Parathyroid adenoma (tissue), 2 donors: ENCODE results near the gene BBOX1.

ENCODE experiments used
- H2AFZ ChIP-seq: fragments of 300-600 bp; sonication (generic); one replicate; pipeline ENCODE4 v1.7.0; 2017; ENCODE audit warnings: antibody characterized with exemption, mild to moderate bottlenecking
- H3K27ac ChIP-seq: fragments of 300-600 bp; sonication (generic); one replicate; pipeline ENCODE4 v1.7.0; 2017
- H3K27me3 ChIP-seq: fragments of 300-600 bp; sonication (generic); one replicate; pipeline ENCODE4 v1.7.0; 2017; ENCODE audit warnings: low read length; ENCODE audit not compliant: control insufficient read depth, insufficient read depth
- H3K36me3 ChIP-seq: fragments of 300-600 bp; sonication (generic); one replicate; pipeline ENCODE4 v1.7.0; 2017; ENCODE audit warnings: low read length; ENCODE audit not compliant: control insufficient read depth, insufficient read depth
- H3K4me1 ChIP-seq: fragments of 300-600 bp; sonication (generic); one replicate; pipeline ENCODE4 v1.7.0; 2017; ENCODE audit warnings: control low read depth
- H3K4me2 ChIP-seq: fragments of 300-600 bp; sonication (generic); one replicate; pipeline ENCODE4 v1.7.0; 2017; ENCODE audit warnings: low read length
- H3K4me3 ChIP-seq: fragments of 300-600 bp; sonication (generic); one replicate; pipeline ENCODE4 v1.7.0; 2017; ENCODE audit warnings: low read depth, low read length
- H3K79me2 ChIP-seq: fragments of 300-600 bp; sonication (generic); one replicate; pipeline ENCODE4 v1.7.0; 2017; ENCODE audit warnings: control low read depth
- H3K9ac ChIP-seq: fragments of 300-600 bp; sonication (generic); one replicate; pipeline ENCODE4 v1.7.0; 2017; ENCODE audit warnings: mild to moderate bottlenecking
- H3K9me3 ChIP-seq: fragments of 300-600 bp; sonication (generic); one replicate; pipeline ENCODE4 v1.7.0; 2017; ENCODE audit warnings: low read length; ENCODE audit not compliant: control insufficient read depth
- TF ChIP-seq, protein P1 (sequence below): fragments of 300-600 bp; sonication (generic); IDR thresholded peaks from one replicate; pipeline ENCODE4 v1.7.0; 2017; ENCODE audit warnings: antibody characterized with exemption, mild to moderate bottlenecking
- donor health status: primary hyperparathyroidism.

The BBOX1 gene

DNA sequence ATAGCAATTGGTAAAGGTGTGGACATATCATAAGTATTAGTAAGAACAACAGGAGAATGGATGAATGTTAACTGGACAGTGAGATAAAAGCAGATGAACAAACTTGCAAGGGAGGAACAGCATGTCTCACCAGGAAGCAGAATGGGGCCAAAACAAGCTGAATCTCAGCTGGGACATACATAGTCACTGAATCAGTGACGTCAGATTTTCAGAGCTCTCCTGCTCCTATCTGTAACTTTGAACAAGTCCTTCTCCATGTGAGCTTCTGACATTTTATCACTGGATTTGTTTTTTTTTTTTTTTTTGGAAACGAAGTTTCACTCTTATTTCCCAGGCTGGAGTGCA lies 118.7 kb downstream of the BBOX1 start:
- Histone ChIP-seq H2AFZ (no peak overlapping the region), H3K36me3 (no peaks in the 10 kb centered on the region), H3K9me3 (no peaks in the 10 kb centered on the region), H3K4me3 (no peak overlapping the region), H3K27ac (no peak overlapping the region), H3K27me3 (no peaks in the 10 kb centered on the region), H3K79me2 (no peaks in the 10 kb centered on the region), H3K9ac (no peak overlapping the region), H3K4me1 (no peaks in the 10 kb centered on the region), H3K4me2 (no peak overlapping the region)
- TF ChIP-seq, protein P1, sequence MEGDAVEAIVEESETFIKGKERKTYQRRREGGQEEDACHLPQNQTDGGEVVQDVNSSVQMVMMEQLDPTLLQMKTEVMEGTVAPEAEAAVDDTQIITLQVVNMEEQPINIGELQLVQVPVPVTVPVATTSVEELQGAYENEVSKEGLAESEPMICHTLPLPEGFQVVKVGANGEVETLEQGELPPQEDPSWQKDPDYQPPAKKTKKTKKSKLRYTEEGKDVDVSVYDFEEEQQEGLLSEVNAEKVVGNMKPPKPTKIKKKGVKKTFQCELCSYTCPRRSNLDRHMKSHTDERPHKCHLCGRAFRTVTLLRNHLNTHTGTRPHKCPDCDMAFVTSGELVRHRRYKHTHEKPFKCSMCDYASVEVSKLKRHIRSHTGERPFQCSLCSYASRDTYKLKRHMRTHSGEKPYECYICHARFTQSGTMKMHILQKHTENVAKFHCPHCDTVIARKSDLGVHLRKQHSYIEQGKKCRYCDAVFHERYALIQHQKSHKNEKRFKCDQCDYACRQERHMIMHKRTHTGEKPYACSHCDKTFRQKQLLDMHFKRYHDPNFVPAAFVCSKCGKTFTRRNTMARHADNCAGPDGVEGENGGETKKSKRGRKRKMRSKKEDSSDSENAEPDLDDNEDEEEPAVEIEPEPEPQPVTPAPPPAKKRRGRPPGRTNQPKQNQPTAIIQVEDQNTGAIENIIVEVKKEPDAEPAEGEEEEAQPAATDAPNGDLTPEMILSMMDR, result no peak

DNA sequence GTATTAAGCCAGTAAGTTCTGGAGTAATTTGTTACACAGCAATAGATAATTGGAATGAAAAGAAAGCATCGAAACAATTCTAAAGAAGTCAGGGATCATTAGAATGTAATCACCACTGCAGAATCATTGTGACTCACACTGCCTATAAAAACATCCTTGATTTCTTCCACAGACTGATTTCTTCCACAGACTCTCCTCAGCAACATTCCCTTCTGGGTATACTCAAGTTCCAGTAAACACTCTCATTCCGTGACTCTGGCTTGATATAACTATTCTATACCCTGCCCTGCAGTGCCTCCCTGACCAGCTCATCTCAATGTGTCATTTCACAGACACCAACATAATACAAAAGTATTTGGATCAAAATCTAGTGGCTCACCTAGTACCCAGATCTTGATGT lies 120.5 kb downstream of the BBOX1 start:
- TF ChIP-seq, protein P1, result no peak
- no peak overlapping the region for H2AFZ ChIP-seq
- no peaks in the 10 kb centered on the region for H3K36me3 ChIP-seq
- no peak overlapping the region for H3K27ac ChIP-seq
- no peaks in the 10 kb centered on the region for H3K4me1 ChIP-seq
- no peaks in the 10 kb centered on the region for H3K9me3 ChIP-seq
- H3K4me3 ChIP-seq, result no peak overlapping the region
- H3K4me2 ChIP-seq, result no peak overlapping the region
- H3K79me2 ChIP-seq, result no peaks in the 10 kb centered on the region
- H3K9ac ChIP-seq, result no peak overlapping the region
- no peaks in the 10 kb centered on the region for H3K27me3 ChIP-seq

DNA sequence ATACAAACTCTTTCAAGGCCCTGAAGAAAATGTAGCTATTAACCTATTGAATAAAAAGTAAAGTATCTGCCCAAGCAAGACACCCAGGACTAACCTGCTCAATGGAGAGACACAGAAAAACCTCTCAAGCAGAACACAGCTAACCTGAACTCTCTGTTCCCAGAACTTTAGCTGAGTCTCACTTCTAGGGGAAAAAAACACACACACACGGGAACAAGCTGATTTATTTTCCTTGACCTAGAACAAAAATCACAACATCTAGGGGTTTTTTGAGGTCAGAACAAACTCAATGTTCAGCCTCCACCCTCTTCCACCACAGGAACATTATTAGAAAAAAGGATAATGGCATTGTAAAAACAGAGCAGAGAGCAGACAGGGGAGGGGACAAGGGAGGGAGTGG lies 121.6 kb downstream of the BBOX1 start:
- Histone ChIP-seq H3K79me2 (no peaks in the 10 kb centered on the region), H3K27me3 (no peaks in the 10 kb centered on the region), H3K4me2 (no peak overlapping the region), H2AFZ (no peak overlapping the region), H3K4me3 (no peak overlapping the region), H3K9ac (no peak overlapping the region), H3K9me3 (no peaks in the 10 kb centered on the region), H3K27ac (no peak overlapping the region), H3K36me3 (no peaks in the 10 kb centered on the region), H3K4me1 (no peaks in the 10 kb centered on the region)
- TF ChIP-seq, protein P1, result no peak

DNA sequence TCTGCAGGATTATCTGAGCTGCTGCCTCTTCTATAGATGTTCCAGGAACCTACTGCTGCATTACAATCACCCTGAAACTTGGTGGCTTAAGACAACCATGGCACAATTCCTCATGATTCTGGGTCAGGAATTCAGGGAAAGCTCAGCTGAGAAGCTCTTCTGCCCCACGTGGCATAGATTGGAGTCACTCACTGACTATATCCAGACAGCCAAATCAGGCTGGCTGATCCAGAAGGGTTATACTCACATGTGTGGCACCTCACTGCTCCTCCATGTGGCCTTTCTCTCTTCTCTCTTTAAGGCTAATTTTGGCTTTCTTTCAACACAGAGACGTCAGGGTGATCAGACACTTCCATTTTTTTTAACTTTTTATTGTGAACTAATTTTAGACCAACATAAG lies 125.5 kb downstream of the BBOX1 start:
- H3K36me3 ChIP-seq, result no peaks in the 10 kb centered on the region
- H3K79me2 ChIP-seq, result no peaks in the 10 kb centered on the region
- H2AFZ ChIP-seq, result no peak overlapping the region
- H3K4me3 ChIP-seq, result no peak overlapping the region
- no peaks in the 10 kb centered on the region for H3K4me1 ChIP-seq
- H3K27ac ChIP-seq, result no peak overlapping the region
- TF ChIP-seq, protein P1, result no peak
- no peak overlapping the region for H3K9ac ChIP-seq
- H3K27me3 ChIP-seq, result no peaks in the 10 kb centered on the region
- no peaks in the 10 kb centered on the region for H3K9me3 ChIP-seq
- no peak overlapping the region for H3K4me2 ChIP-seq

DNA sequence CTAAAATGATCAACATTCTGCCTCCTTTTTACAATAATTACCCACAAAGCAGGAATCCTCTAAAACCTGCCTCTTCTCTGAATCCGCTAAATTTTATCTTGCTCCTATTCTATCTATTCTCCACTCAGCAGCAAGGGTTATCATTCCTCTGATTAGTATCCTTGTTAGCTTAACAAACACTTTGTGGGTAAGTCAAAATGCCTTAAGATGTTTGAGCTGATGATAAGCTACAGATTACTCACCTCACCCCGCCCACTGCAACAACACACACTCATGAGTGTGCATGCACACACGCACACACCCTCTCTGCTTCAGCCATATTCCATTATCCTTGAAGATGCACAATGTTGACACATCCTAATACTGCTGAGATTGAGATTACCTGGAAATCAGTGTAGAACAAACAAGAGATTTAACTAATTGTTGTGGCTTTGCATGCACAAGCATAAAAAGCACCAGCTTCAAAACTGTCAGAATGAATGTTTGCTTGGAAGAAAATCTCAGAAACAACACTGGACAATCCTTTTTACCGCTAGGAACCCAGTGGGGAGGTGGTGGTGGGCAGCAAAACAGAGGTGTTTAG lies 130.9 kb downstream of the BBOX1 start:
- Histone ChIP-seq H3K36me3 (no peaks in the 10 kb centered on the region), H3K27me3 (no peaks in the 10 kb centered on the region), H3K9ac (no peak overlapping the region), H3K79me2 (no peaks in the 10 kb centered on the region), H2AFZ (no peak overlapping the region), H3K9me3 (no peaks in the 10 kb centered on the region), H3K4me3 (no peak overlapping the region), H3K4me2 (no peak overlapping the region), H3K4me1 (no peaks in the 10 kb centered on the region), H3K27ac (no peak overlapping the region)
- TF ChIP-seq, protein P1, result no peak
